ENCODE results near the gene KRTCAP2.
"Not testable (repeated sequence)": the region's sequence is repeated elsewhere in the genome, so short reads cannot be mapped to it uniquely, and the experiment has no call there.

The KRTCAP2 gene

DNA sequence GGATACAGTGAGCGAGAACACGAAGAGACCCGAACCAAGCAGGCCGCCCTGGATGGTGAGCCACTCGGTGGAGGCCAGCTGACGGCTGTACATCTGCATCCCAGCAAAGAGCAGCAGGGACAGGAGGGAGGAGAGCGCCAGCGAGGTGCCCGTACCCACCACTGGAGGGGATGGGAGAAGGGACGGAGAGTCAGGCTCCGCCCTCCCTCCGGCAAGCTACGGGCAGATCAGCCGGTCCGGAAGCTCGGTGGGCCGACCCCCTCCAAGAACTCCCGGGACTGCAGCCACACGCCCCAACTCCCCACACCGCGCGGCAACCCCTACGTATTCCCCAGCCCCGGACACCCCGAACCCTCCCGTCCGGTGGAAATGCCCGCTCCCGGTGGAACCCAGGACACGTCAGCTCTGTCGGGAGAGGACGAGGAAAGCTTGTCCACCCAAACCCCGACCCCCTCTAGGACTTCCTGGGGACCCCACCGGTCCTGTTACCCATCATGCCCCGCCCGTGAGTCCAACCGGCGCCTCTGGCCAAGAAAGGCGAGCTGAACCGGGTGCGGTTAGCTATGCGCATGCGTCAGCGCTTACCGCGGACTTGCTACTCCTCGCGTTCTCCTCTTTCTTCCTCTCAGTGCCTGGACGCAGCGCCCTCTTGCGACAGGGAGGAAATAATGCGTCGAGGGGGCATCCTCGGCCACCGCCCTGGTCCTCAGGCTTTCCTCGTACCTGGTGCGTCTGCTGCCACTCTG, at the start of gene KRTCAP2:
Gene KRTCAP2, minus strand, starts transcription at position 573 of the 746 bp plus-strand sequence. Its CDS starts 80 bp downstream, at position 493.
- DNase-seq (ENCODE audit: low read depth) = peak; percentile 92

GRCh38 chr1:155220211-155220965, 47.3 kb upstream of the KRTCAP2 start:
- not testable (repeated sequence) for DNase-seq (ENCODE audit: low read depth)

GRCh38 chr1:155219592-155220031, 46.5 kb upstream of the KRTCAP2 start:
- no peak for DNase-seq (ENCODE audit: low read depth)

DNA sequence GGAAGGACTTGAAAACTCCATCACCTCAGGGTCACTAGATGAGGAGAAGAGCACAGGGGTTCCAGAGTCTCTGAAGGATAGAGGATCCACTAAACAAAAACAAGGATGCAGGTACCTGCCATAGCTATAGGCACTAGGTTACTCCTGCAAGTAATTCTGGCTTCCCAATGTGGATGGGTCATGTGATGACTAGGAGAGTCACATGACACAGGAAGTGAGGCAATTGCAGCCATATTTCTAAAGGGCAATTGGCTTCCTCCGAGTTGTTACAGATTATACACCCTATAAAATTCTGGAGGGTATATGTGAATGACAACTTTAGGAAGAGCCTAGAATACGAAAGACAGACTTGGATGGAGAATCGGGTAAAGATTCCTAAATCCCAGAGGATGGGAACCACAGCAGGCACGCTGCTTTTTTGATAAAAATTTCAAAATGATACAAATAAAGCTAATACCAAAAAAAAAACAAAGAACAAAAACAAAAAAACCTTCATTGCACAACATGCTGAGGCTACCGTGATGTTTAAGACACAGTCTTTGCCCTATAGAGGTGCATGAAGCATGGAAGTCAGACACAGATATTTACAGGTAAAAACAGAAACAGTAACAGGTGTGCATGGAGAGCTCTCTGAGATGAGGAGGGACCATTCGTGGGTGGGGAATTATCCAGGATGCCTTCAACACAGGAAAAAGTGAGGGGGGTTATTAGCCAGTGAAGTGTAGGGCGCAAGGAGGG, 45.9 kb upstream of the KRTCAP2 start:
- DNase-seq (ENCODE audit: low read depth) = peak; percentile 48

GRCh38 chr1:155214702-155215101, 41.6 kb upstream of the KRTCAP2 start:
- DNase-seq (ENCODE audit: low read depth) = not testable (repeated sequence)

DNA sequence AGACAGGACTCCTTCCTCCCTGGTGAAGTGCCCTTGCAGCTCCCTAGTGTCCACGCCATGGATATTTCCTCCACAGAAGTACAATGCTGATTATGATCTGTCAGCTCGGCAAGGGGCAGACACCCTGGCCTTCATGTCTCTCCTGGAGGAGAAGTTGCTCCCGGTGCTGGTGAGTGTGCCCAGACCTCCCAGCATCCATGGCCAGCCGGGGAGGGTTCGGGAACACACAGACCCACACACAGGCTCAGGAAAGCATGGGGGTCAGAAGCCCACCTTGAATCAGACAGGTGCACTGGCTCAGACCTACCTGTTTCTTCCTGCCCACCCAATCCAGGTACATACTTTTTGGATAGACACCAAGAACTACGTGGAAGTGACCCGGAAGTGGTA, 38.9 kb upstream of the KRTCAP2 start:
- DNase-seq (ENCODE audit: low read depth) = not testable (repeated sequence)

DNA sequence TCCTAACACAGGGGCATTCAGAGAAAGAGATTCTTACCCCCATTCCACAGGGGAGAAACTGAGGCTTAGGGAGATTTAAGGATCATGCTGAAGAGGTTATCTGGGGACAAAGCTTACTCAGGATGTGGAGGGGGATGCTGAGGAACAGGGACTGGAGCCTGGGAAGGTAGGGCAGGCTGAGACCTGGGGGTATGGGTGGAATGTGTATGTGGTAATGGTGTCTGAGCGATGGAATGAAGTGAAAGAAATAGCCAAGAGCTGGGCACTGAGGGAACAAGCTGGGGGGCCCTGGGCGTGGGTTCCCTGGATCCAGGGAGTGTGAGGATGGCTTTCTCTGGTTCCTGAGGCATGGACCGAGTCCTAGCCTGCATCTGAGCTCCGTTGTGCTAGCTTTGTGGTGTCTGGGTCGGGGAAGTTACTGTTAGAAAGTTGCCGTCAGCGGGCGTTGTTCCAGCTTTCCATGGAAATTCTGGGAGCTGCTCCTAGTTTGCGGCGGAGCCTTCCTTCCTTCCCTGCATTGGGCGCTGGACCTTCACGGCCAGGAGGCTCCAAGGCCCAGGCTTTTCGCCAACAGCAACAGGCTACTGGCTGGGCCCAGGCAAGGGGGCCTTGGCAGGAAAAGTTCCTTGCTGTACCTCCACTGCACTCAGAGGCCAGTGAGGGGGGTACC, 38.4 kb upstream of the KRTCAP2 start:
- not testable (repeated sequence) for DNase-seq (ENCODE audit: low read depth)

DNA sequence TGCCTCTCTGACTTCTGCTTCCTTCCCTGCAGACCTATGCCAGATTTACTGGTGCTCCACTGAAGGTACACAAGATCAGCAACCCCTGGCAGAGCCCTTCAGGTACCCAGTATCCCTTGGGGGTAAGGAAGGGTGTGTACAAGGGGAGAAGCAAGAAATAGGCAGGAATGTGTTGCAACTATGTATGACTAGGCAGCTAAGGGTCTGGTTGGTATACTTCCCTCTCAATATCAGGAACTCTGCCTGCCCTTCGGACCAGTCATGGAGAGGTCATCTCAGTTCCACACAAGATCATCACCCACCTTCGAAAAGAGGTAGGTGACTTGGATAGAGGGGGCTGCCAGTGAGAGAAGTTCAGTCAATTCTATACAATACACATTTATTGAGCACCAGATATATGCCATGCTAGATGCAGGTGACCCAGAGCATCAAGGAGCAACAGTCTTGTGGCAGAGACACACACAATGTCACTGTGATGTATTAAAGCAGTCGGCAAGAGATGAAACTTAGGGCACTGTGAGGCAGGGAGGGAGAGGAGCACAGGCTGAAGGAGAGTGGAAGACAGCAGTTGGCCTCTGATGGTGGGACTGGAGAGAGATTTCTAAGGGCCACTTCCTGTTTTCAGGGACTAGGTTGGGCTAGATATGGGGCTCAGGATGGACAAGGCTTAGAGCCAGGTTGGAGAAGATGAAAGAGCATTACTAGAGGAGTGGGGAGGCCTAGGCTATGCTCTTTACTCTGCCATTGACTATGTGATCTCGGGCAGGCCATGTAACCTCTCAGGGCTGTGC, 37.4 kb upstream of the KRTCAP2 start:
- DNase-seq (ENCODE audit: low read depth) = no peak

GRCh38 chr1:155209312-155209721, 36.2 kb upstream of the KRTCAP2 start:
- DNase-seq (ENCODE audit: low read depth) = no peak

DNA sequence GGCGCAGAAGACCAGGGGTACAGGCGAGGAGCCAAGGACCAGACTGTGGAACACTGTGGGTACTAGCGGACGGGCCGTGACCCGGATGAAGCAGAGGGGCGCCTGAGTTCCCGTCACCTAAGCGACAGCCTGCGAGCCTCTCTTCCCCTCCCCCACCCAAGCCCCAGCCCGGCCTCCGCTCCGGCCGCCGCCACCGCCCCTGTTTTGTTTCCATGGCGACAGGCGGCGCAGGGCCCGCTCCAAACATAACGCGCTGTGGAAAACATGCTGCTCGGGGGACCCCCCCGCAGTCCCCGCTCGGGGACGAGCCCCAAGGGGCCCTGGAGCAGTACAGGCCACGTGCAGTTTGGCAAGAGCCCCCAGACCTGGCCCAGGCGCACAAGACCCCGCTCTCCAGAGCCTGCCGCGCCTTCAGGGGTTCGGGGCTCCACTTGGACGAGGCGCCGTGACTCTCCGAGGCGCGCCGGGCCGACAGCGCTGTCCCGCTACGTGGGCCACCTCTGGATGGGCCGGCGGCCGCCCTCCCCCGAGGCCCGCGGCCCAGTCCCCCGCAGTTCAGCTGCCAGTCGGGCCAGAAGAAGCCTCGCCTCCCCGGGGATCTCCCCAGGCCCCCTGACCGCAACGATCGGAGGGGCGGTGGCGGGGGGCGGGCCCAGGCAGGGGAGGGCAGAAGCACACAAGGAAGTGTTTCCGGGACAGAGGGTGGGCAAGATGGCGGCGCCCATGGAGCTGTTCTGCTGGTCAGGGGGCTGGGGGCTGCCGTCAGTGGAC, 35.6 kb upstream of the KRTCAP2 start, which contains the start of gene MTX1:
Gene MTX1, plus strand, starts transcription at position 155 of the 771 bp plus-strand sequence. Its CDS starts 110 bp downstream, at position 265.
- peak; percentile 87 for DNase-seq (ENCODE audit: low read depth)

DNA sequence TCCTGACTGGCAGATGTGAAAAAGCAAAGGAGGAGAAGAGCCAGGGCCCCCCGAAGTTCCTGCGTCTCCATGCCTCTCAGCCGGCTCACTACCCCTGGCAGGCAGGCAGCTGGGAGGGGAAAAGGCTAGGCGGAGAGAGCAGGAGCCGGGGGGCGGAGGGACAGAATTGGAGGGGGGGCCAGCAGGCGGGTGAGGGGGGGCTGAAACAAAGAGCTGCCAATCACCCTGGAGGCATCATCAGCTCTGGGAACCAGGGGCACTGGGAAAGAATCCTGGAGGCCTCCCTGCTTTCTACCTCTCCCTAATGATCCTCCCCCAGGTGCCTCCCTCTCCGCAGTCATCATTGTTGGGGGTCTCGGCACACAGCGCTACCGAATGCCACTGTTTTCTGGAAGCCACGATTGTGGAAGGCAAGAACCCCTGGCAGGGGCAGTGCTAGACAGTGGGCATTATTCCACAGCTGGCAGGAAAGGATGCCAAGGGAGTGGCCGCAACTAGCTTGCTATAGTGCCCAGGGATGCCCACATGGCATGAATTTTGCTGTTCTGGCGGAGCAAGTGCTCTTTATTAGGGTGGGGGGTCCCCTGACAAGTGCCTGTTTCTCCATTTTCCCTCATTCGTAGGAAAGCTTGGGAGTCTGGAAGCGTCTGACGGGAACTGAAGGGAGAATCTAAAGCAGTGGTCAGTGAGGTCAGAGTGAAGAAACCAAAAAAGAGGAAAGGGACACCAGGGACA, 34.9 kb upstream of the KRTCAP2 start, which contains the start of gene THBS3:
Gene THBS3, minus strand, starts transcription at position 92 of the 735 bp plus-strand sequence. Its CDS starts 21 bp downstream, at position 71.
- peak; percentile 45 for DNase-seq (ENCODE audit: low read depth)

GRCh38 chr1:155206891-155207805, 34.0 kb upstream of the KRTCAP2 start:
- peak; percentile 68 for DNase-seq (ENCODE audit: low read depth)

DNA sequence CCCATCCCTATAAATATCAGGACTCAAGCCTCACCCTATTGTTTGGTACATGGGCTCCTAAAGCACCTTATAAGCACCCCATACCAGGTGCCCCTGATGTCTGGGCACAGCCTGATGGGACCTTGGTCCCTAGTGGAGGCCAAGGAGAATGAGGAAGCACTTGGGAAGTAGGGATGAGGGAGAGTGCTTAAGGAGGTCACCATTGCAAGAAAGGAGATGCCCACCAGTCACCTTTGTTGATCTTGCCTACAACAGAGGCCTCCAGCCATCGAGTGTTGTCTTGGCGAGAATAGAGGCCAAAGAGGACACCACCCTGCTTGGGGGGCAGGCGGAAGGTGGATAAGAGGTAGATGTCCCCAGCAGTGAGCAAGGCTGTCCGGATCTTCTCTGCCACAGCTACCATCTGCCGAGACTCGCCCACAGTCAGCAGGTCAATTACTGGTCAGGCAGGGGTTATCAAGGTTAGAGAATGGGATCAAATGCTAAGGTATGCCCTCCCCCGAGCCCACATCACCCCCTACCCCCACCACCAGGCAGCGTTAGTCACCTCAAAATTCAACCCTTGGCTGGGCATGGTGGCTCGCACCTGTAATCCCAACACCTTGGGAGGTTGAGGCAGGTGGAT, 33.0 kb upstream of the KRTCAP2 start:
- DNase-seq (ENCODE audit: low read depth) = no peak

DNA sequence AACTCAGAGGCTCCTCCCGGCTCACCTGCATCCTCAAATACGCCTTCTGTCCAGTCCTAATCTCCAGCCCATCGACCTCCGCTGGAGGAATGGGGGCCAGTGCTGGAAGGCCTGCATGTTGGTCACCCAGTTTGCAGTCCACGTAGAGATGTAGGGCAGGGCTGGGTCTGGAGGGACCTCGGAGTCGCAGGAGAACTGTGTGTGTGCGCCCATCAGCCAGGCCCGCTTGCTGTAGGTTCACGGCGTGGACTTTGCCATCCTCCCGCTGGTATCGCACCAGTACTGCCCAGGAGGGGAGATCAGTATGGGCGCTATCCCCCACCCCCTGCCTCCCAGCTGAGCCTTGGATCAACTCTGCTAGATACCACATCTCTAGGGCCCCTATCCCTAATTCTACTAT, 31.9 kb upstream of the KRTCAP2 start:
- DNase-seq (ENCODE audit: low read depth) = no peak

DNA sequence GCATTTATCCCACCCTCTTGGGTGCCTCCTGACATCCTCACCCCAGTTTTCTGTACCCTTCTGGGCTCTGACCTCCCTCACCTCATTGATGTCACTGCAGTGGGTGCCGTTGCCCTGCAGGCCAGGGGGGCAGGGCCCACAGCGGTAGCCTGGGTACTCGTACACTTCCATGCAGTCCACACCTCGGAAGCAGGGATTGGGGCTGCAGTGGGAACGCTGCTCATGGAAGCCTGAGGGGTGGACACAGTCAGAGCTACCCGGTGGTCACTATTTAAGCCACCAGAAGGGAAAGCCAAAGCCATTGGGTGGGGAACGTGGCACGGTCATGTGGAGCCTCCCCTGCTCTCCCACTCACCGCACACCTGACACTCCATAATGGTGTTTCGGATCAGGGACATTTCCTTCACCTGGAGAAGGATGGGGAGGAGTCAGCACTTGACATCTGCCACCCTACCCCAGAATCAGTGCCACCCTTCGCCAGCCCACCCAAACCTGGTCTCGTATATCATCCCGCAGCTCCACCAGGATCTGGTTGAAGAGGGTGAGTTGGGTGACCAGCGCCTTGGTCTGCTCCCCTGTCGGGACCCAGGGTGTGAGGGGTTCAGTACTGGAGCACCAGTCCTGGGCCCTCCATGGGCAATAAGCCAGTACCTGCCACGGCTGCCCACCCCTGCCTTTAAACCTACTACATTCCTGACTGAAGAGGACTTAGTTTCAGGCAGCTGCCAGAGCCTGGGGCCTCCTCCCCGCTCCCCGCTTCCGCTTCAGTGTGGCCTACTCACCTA, 29.8 kb upstream of the KRTCAP2 start:
- DNase-seq (ENCODE audit: low read depth) = no peak

GRCh38 chr1:155202198-155202597, 29.1 kb upstream of the KRTCAP2 start:
- DNase-seq (ENCODE audit: low read depth) = no peak

- DNase-seq (ENCODE audit: low read depth) = no peak
Observed at GRCh38 chr1:155200920-155201319, 27.8 kb upstream of the KRTCAP2 start.
